GM21423 (cell line): ENCODE results near the gene ZNF14.
A peak's percentile ranks its signal among the peaks of the same experiment; 100 is the strongest.
"Not testable (repeated sequence)": the region's sequence is repeated elsewhere in the genome, so short reads cannot be mapped to it uniquely, and the experiment has no call there.

Experiments
- ATAC-seq: cut with Tn5 transposase; IDR thresholded peaks from one replicate; pipeline ENCODE4 v1.9.1; 2021; ENCODE audit warnings: mild to moderate bottlenecking, moderate library complexity; ENCODE audit not compliant: unreplicated experiment

Gene ZNF14

DNA sequence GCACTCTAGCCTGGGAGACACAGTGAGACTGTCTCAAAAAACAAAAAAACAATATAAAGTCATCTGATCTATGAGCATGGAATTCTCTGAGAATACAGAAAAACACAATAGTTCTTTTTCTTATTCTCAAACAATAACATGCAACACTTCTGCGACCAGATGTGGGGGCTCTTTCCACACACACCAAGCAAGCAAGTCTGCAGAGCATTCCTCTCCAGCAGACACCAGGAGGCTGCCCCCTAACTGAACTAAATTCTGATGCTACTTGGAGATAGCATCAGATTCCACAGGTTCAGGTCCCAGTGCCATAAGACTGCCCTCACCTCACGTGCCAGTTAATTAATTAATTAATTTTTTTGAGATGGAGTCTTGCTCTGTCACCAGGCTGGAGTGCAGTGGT lies 36.5 kb downstream of the ZNF14 start:
- no peak for ATAC-seq

- no peak for ATAC-seq
Observed at GRCh38 chr19:19691683-19692082, 41.2 kb downstream of the ZNF14 start.

- ATAC-seq: not testable (repeated sequence)
Observed at GRCh38 chr19:19689023-19689422, 43.9 kb downstream of the ZNF14 start.

DNA sequence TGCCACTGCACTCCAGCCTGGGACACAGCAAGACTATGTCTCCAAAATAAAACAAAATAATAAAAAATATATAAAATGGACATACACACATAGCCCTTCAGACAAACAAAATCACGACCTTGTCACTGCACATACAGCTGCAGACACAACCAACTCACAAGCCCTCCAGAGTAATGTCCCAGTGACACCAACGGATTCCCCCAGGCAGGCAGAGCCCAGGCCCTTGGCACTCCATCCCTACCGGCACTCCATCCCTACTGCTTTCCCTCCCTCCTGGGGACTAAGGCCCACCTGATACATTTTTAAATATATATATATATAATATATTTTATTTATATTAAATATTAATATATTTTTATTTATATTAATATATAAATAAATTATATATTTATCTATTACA lies 45.8 kb downstream of the ZNF14 start:
- ATAC-seq: no peak

GRCh38 chr19:19686580-19686979 lies 46.3 kb downstream of the ZNF14 start:
- no peak for ATAC-seq

DNA sequence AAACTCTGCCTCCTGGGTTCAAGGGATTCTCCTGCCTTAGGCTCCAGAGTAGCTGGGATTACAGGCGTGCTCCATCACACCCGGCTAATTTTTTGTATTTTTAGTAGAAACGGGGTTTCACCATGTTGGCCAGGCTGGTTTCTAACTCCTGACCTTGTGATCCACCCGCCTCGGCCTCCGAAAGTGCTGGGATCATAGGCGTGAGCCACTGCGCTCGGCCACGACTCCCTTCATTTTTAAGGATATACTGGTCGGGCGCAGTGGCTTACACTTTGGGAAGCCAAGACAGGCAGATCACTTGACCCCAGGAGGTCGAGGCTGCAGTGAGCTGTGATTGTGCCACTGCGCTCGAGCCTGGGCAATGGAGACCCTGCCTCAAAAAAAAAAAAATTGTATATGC lies 46.8 kb downstream of the ZNF14 start:
- not testable (repeated sequence) for ATAC-seq

- ATAC-seq: no peak
Observed at GRCh38 chr19:19679176-19680073, 53.5 kb downstream of the ZNF14 start.

DNA sequence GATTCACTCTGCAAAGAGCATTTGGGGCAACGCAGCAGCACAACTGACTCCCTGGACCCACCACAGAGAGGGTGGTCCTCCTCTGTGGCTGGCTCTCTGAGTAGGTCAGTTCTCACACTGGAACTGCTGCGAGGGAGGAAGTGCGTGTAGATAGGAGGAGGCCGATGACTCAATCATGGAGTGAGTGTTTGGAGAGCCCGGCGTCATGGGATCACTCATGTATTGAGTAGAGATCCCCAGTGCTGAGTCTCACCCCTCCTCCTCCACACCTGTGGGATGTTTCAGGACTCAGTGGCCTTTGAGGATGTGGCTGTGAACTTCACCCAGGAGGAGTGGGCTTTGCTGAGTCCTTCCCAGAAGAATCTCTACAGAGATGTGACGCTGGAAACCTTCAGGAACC lies 55.3 kb downstream of the ZNF14 start:
- no peak for ATAC-seq

GRCh38 chr19:19674315-19674714 lies 58.6 kb downstream of the ZNF14 start:
- ATAC-seq: no peak

GRCh38 chr19:19672816-19673215 lies 60.1 kb downstream of the ZNF14 start:
- no peak for ATAC-seq

DNA sequence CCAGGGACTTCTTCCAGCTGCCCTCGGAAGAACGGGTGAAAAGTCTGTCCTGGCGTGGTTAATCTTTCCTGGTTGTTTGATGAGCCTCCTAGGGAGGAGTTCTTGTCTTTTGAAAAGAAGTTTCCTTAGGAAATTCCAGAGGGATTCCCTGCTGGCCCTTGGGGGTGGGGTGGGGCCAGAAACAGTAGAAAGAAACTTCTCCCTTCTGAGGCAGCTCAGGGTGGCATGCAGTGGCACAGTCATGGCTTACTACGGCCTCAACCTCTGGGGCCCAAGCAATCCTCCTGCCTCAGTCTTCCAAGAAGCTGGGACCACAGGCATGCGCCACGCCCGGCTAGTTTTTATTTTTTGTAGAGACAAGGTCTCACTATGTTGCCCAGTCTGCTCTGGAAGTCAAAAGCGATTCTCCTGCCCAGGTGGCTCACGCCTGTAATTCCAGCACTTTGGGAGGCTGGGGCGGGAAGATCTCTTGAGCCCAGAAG lies 62.8 kb downstream of the ZNF14 start:
- ATAC-seq: no peak

DNA sequence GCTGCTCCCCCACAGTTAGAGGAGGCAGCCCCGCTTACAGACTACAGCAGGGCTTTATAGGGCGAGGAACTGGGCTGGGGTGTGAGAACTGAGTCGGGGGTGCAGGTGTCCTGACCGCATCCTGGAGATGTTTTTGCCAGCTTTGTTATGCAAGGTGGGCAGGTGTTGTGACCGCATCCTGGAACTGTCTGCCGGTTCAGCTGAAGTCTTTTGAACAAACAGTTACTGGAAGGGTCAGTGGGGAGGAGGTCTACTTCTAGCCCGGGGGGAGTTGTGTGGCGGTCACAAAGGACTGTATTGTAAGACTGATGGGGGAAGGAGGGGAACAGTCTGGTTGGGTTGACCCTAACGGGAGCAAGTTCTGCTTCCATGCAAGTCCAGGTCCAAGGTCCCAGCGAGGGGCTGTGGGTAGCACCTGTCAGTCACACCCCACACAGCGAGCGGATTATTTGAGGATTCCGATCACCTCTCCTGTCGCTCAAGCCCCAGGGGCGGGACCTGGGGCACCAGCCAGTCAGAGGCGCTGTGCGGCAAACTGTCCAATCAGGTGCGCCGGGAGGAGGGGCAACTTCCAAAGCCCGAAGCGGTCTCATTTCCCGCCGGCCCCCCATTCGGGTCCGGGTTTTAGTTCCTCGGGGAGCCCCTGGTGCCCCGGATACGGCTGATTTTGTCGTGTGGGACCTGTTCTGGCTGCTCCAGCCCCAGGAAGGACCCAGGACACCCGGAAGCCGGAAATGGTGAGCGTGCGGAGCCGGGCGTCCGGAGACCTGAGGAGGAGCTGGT lies 64.5 kb downstream of the ZNF14 start, which contains the start of gene ZNF101:
Gene ZNF101, plus strand, starts transcription at position 610 of the 783 bp plus-strand sequence. Its CDS starts 125 bp downstream, at position 735.
- ATAC-seq: peak; percentile 59

DNA sequence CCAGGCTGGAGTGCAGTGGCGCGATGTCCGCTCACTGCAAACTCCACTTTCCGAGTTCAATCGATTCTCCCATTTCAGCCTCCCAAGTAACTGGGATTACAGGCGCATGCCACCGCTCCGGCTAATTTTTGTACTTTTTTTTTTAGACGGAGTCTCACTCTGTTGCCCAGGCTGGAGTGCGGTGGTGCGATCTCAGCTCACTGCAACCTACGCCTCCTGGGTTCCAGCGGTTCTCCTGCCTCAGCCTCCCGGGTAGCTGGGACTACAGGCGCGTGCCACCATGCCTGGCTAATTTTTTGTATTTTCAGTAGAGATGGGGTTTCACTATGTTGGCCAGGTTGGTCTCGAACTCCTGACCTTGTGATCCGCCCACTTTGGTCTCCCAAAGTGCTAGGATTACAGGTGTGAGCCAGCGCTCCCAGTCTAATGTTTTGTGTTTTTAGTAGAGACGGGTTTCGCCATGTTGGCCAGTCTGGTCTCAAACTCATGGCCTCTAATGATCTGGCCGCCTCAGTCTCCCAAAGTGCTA lies 67.4 kb downstream of the ZNF14 start:
- not testable (repeated sequence) for ATAC-seq

- ATAC-seq: peak; percentile 69
Observed at GRCh38 chr19:19663256-19664120, 69.4 kb downstream of the ZNF14 start, which contains the start of gene ATP13A1. ATP13A1 (minus strand) TSS chr19:19663676; CDS start chr19:19663666, 10 bp downstream.

- no peak for ATAC-seq
Observed at GRCh38 chr19:19662871-19663255, 70.0 kb downstream of the ZNF14 start.

DNA sequence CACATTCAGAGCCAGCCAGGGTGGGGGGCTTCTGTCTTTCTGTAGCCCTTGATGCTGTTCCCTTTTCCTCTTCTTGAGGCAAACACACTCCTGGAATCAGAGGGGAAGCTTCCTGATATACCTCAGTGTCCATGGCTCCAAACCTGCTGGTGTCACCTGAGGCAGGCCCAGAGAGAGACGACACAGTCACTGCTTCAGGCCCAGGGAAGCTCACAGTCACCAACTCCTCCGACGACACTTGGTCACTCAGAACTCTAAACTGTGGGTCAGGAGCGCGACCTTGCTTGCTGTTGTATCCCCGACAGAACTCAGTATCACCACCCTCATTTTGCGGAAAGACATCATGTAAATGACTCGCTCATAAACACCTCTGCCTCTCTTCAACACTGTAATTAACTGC lies 70.6 kb downstream of the ZNF14 start:
- ATAC-seq: no peak

DNA sequence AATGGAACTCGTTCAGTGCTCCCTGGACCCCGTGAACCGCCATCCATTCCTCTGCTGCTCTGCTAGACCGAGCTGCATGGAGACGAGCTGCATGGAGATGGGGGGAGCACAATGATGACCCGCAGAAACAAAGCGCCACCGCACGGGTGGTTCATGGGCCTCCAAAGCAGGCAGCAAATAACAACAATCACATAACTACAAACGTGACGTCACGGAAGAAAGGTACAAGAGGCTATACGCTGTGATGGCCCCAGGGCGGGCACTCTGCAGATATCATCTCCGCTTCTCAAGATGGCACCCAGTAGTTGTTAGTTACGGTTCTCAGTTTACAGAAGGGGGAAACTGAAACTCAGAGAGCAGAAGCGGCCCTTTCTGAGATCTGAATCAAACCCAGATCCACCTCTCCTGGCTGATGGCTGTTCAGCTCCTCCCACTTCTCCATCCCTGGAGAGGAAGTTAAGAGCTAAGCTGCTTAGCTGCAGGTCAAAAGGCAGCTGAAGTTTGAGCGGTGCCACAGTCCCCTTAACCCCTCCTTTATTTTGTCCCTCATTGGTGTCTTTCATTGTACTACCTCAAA lies 71.1 kb downstream of the ZNF14 start:
- peak; percentile 37 for ATAC-seq

GRCh38 chr19:19661141-19661674 lies 71.7 kb downstream of the ZNF14 start:
- no peak for ATAC-seq
